ENCODE results near the gene ZNF235. TPM values are rescaled to one million over a fixed set of nuclear protein-coding genes. Genes with fewer than 3 reads are reported as not detected.

Gene ZNF235
- total and polyA plus RNA-seq, 2 donors (not counting 3 experiments of a cell fraction or from before 2014, with no cell fraction given) = 2.0 to 5.2 TPM

GRCh38 chr19:44346556-44346955 is 41.7 kb upstream of the ZNF235 start:
- H3K9me1 ChIP-seq (replicated peaks; ENCODE audit: control insufficient read depth, extremely low read depth, insufficient read depth, low read length) = no peaks in the 10 kb centered on the region

More at GRCh38 chr19:44346556-44346955, 41.7 kb upstream of the ZNF235 start:
- Histone ChIP-seq H3K4me3 (replicated peaks in 1 of 3; ENCODE audit: insufficient read depth in 1 of 3, low read depth in 1 of 3, low read length in 3 of 3) (no peak overlapping the region), H3K79me2 (ENCODE audit: control insufficient read depth, insufficient read depth, low read length) (peaks cover 5% of the 10 kb centered on the region), H3K36me3 (ENCODE audit: control insufficient read depth in 2 of 2, extremely low read depth in 1 of 2, insufficient read depth in 2 of 2, low read length in 2 of 2) (no peaks in the 10 kb centered on the region), H3K27ac (ENCODE audit: insufficient read depth, low read depth, low read length) (no peak overlapping the region), H3K27me3 (ENCODE audit: control insufficient read depth in 2 of 2, insufficient read depth in 2 of 2, low read length in 2 of 2) (no peaks in the 10 kb centered on the region), H3K9ac (replicated peaks; ENCODE audit: extremely low read depth, insufficient read depth, low read length) (no peak overlapping the region), H3K4me1 (ENCODE audit: control insufficient read depth, extremely low read depth, insufficient read depth, low read length) (no peaks in the 10 kb centered on the region), H2AFZ (ENCODE audit: low read depth, low read length) (no peak overlapping the region), H3K9me3 (replicated peaks; ENCODE audit: control insufficient read depth, insufficient read depth, low read length) (no peaks in the 10 kb centered on the region), H3K4me2 (ENCODE audit: insufficient read depth, low read length) (no peak overlapping the region), H4K20me1 (replicated peaks; ENCODE audit: control insufficient read depth, extremely low read depth, insufficient read depth, low read length) (no peaks in the 10 kb centered on the region)
- ChIA-PET POLR2A (no interaction called here), CTCF (no interaction called here)
- FAIRE-seq = no peak
- no TSS peak for BruUV-seq (replicated peaks)
- intact Hi-C loops (cut with micrococcal nuclease) = no loop called here
- no peak for DNase-seq (ENCODE audit: low read depth, low spot score)
- TF ChIP-seq EZH2 (IDR thresholded peaks at IDR 0.05; ENCODE audit: borderline replicate concordance, low read depth, low read length, severe bottlenecking) (no peak), JUN (IDR thresholded peaks at IDR 0.05; ENCODE audit: borderline replicate concordance, insufficient read depth, insufficient read length, low read depth) (no peak), CTCF (IDR thresholded peaks at IDR 0.05; ENCODE audit: extremely low read depth in 1 of 2, insufficient read depth in 1 of 2, low read depth in 1 of 2, low read length in 2 of 2) (no peak), POLR2AphosphoS5 (IDR thresholded peaks at IDR 0.05; ENCODE audit: insufficient read depth, low read depth, low read length) (no peak), MYC (IDR thresholded peaks at IDR 0.05; ENCODE audit: low read depth, low read length) (no peak), FOS (IDR thresholded peaks at IDR 0.05; ENCODE audit: borderline replicate concordance, insufficient read depth, low read length) (no peak), MAX (IDR thresholded peaks at IDR 0.05; ENCODE audit: insufficient read depth, insufficient read length) (no peak), POLR2A (IDR thresholded peaks at IDR 0.05; ENCODE audit: low read depth, low read length) (no peak), GATA2 (IDR thresholded peaks at IDR 0.05; ENCODE audit: insufficient read depth, insufficient read length, low read depth, low read length) (no peak)
- dilution Hi-C loops (cut with MboI; ENCODE audit: extremely low pct_ligation_motif_present, low sequenced_read_pairs) = no loop called here

Measured in endothelial cell of umbilical vein (primary cell).